ENCODE measurements around the gene MAP7D2.

GRCh38 chrX:20135944-20136343 is 19.2 kb upstream of the MAP7D2 start:
- no peak for TF ChIP-seq GTF2F1 (IDR thresholded peaks at IDR 0.05; ENCODE audit: low read length)
- TF ChIP-seq MAFF (IDR thresholded peaks at IDR 0.05; ENCODE audit: low read depth, low read length): no peak
- TF ChIP-seq ZNF644 (CRISPR knock-in tag; IDR thresholded peaks at IDR 0.05; ENCODE audit: low read depth): no peak
- no peak for TF ChIP-seq CTCF (CRISPR knock-in tag; IDR thresholded peaks at IDR 0.05)
- no peak for TF ChIP-seq ZNF263 (CRISPR knock-in tag; IDR thresholded peaks at IDR 0.05)
- no peak for TF ChIP-seq ARNTL (CRISPR knock-in tag; IDR thresholded peaks at IDR 0.05)
- TF ChIP-seq ZNF562 (CRISPR knock-in tag; IDR thresholded peaks at IDR 0.05; ENCODE audit: borderline replicate concordance): no peak
- TF ChIP-seq AFF4 (CRISPR knock-in tag; IDR thresholded peaks at IDR 0.05): no peak

Measured in HepG2 (cell line).